ENCODE results near the gene GNG12.

DNA sequence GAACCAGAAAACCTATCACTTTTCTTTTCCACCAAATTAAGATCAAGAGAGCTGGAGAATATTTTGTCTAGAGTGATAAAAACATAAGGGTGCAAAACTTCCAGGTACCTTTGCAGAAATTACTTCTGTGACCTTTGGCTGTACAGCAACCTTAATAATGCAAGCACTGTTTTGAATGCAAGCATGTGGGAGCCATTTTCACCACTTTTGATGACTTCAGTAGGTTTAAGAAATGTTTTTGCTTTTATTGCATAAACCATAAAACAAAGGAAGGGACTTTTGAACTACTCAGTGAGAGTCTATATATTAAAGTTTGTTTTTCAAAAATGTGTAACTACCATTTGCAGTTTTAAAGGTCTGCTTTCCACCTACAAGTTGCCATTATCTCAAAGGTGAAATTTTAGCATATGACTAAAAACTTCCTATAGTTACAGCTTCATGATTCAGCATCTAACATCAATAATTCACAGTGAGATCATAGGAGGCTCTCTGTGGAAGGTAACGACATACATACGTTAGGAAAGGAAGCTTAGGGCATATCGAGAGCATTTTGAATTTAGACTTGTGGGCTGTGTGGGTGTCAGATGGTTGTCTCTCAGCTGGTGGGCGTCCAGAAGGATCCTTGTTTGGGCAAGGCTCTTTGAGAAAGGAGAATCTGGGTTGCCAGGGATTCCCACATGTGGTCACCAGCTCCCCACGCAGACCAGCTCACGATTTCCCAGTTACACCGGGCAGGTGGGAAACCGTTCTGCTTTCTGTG, 149.3 kb downstream of the GNG12 start:
- no peak for TF ChIP-seq EZH2 (IDR thresholded peaks at IDR 0.05; ENCODE audit: borderline replicate concordance, insufficient read depth, low read depth, low read length, poor library complexity, severe bottlenecking)
- TF ChIP-seq, protein P1, sequence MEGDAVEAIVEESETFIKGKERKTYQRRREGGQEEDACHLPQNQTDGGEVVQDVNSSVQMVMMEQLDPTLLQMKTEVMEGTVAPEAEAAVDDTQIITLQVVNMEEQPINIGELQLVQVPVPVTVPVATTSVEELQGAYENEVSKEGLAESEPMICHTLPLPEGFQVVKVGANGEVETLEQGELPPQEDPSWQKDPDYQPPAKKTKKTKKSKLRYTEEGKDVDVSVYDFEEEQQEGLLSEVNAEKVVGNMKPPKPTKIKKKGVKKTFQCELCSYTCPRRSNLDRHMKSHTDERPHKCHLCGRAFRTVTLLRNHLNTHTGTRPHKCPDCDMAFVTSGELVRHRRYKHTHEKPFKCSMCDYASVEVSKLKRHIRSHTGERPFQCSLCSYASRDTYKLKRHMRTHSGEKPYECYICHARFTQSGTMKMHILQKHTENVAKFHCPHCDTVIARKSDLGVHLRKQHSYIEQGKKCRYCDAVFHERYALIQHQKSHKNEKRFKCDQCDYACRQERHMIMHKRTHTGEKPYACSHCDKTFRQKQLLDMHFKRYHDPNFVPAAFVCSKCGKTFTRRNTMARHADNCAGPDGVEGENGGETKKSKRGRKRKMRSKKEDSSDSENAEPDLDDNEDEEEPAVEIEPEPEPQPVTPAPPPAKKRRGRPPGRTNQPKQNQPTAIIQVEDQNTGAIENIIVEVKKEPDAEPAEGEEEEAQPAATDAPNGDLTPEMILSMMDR (IDR thresholded peaks at IDR 0.05): no peak
